HG02840 (cell line): ENCODE data around the gene ODAD2.

Experiments
- ATAC-seq: cut with Tn5 transposase; IDR thresholded peaks from one replicate; pipeline ENCODE4 v1.9.1; 2021; ENCODE audit warnings: mild to moderate bottlenecking, moderate library complexity, moderate number of reproducible peaks; ENCODE audit not compliant: unreplicated experiment, low FRiP score

ODAD2 gene

DNA sequence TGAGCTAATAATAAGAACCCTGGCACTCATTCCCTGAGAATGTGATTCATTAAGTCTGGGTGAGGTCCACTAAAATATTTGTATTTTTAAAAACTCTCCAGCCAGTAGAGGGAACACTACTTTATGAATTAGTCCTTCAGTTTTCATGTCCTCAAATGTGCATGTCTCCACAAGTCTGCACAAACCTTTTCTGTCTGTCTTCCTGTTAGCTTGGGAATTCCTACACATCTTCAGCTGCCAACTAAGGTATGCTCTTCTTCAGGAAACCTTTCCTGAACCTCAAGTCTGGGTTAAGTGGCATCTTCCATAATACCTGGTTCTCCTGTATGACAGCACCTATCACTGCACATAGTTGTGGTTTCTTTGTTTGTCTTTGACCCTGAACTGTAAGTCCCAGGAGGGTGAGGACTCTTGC, 133.7 kb downstream of the ODAD2 start:
- no peak for ATAC-seq

DNA sequence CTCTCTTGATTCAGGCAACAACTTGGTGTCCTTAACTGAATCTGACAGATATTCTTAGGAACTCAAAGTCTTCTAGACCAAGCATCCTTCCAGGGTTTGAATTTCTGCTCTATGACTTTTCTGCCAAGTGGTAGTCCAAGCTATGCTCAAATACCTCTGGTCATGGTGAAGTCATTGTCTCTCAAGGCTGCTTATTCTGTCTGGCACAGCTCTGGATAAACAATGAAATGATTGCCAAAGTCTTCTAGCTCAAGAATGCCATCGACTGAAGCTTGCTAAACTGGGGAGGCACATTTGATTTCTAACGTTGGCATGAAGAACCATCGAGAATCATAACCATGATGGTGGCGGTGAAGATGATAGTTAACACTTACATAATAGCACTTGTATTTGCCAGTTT, 137.1 kb downstream of the ODAD2 start:
- ATAC-seq, result no peak

DNA sequence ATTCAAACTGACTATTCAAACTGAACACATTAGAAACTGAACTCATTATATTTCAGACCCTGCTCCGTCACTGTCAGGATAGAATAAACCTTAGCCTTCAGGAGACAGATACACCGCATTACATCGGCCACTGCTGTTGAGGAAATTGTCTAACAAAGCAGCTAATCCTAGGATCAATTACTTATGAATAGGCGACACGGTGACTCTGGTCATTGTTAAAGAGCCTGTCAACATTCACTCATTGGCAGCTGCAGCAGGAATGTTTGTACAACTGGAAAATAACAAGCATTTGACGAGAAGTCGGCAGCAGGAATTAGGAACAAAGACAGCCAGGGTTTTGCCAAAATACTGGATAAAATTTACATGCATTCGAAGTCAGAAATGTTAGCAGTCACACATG, 141.3 kb downstream of the ODAD2 start:
- ATAC-seq, result no peak

DNA sequence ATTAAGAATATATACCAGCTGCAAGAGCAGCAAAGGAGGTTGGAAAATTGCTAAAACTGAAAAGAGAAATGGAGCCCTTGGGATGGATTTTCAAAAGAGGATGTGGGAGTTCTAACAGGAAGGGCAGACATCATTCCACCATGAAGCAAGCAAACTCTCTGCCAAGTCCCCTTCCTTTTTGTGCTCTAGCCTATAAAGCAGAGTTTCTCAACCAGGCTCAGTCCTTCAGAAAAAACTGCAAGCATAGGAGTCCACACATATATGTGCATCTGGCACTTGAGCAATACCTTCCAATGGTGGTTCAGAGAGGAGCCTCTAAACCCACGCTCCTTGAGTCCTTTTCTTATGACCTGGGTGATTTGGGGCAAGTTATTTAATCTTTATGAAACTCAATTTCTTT, 154.7 kb downstream of the ODAD2 start:
- ATAC-seq, result no peak

DNA sequence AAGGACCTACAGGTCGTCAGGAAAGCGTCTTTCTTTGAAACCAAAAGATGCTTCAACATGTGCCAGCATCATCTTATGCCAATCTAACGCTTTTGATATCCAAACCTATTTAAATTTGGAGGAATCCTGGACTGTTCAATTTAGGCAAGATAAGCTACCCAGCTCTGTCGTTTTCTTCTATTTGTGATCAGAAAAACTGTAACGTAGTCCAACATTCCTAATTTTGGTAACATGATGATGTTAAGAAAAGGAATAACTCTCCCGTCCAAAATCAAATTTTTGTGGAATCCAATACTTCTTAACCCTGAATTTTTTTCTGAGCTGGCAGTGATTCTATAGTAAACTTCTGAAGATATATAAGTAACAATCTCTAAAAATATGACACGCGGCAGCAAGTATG, 160.0 kb downstream of the ODAD2 start:
- ATAC-seq, result no peak

DNA sequence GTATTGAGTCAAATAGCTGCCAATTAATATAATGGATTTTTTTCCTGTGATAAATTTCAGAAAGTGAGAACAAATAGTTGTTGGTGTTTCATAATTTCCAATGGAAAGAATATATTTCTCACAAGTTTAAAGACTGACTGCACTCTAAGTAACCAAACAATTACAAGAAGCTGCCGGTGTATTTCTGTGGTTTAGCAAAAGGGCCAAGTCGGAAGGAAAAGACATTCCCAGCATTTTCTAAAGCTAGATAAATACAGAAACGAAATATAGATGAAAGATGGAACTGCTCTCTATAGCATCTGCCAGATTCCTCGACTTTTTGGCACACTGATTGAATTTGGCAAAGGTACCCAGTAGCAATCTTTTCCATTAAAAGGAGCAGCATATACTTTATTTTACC, 160.5 kb downstream of the ODAD2 start:
- no peak for ATAC-seq

DNA sequence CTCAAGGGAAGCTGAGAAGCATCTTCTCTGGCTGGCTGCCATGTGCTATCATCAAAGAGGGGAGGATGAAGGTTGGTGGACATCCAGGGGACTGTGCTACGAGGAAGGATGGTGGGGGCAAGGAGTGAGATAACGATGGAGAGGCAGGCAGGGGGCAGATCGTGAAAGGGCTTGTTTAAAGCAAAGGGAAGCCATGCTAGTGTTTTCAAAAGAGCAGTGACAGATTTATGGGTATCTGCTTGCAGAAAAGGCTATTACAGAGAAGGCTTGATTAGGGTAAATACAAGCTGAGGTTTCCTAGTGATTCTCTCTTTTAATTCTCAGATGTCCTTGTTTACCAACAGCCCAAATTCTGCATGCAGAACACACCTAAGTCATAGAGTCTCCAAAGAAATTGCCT, 164.4 kb downstream of the ODAD2 start:
- ATAC-seq, result no peak

DNA sequence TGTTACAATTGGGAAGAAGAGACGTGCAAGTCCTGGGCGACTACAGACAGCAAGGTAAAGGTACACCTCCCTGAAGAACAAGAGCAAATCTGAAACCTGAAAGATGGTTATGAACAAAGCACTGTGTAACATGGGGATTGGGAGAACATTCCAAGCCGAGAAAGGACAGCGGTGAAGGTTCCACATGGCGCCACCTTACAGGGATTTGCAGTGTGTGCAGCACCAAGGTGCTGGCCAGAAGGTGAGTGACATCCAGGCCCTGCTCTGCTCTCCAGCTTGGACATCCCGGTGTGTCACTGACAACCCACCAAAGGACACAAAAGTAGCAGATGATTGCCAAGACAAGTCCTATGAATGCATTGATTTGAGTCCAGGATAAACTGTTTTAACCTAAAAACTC, 165.1 kb downstream of the ODAD2 start:
- no peak for ATAC-seq

DNA sequence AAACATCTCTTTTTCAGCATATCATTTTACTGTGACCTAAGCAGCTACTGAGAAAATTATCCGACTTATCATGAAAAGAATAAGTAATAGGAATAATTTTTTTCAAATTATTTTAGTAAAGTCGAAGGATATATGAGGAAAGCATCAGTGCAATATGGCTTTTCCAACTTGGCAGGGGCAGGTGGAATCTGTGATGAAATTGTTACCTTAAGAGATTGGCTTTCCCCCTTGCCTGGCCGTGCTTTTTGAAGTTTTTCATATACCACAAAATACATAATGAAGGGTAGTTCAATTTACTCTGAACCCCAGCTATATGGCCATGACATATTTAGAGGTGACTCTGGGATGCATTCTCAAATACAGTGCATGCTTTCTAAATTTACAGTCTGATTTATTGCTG, 166.1 kb downstream of the ODAD2 start:
- ATAC-seq, result no peak

DNA sequence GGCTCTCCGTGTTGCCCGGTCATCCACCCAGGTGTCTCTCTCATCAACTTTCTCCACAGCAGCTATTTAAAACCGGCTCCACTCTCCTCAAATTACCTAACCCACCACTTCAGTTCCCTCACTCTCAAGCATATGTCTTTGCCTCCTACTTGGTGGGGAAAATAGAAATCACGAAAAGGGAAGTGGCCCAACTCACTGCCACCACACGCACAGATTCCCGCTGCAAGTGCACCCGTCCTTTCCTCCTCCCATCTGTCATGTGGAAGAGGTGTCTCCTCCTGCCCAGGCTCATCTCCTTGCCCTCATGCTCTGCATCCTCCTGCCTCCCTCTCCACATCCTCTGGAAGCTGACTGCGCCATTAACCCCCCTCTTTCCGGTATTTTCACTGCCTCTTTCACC, 172.5 kb downstream of the ODAD2 start:
- ATAC-seq, result no peak

DNA sequence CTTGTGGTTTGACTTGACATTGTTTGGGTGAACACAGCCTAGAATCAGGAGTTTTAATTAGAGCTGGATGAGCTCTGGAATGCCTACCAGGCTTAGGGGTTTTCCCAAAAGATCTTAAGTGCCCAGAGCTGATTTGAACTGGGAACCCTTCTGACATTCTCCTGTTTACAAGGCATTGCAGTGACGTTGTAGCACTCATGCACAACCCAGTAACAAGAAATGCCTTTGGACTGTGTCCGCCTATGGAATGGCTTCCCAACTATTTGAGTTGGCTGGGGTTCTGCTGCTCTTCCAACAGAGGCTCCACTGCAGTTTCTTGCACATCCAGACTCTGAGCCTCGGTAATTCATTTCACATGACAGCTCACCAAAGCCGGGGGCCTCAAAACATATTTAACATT, 176.6 kb downstream of the ODAD2 start:
- no peak for ATAC-seq

DNA sequence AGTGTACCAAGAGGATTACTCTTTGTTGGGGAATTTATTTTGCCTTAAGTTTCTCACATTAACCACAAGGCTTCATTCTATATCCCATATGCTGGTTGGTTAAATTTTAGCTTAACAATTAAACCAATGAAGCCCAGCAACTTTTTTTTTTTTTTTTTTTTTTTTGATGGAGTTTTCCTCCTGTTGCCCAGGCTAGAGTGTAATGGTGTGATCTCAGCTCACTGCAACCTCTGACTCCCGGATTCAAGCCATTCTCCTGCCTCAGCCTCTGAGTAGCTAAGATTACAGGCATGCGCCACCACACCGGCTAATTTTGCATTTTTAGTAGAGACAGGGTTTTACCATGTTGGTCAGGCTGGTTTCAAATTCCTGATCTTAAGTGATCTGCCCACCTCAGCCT, 178.2 kb downstream of the ODAD2 start:
- ATAC-seq, result no peak

DNA sequence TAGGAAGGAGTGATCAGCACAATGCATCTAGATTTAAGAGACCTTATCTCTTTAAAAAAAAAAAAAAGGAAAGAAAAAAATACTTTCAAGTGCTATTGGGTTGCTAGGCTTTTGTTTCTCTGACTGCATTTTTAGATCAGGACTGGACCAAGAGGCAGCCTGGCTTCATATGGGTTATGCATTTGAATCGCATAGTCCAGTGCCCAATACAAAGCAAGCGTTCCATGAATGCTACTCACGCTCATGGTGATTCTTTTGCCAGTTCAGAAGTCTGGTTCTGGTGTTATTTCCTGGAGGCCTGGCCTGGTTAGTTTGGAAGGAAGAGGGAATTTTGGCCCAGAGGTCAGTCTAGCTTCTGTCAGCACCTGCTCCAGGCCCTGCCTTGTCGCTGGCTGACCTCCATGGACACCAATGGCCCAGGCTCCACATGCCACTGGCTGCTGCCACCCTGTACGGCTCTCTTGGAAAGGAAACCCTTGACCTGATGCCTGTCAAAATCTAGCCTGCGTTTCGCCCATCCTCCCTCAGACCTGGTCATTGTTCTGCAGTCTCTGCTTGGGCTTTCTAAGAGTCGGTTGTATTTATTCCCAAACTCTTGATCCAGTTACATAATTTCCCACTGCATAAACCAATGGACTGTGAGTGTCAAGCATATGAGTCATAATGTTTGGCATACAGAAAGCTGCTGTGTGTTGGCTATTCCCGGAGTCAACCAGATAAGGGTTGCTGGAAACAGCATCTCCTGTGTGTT, 178.9 kb downstream of the ODAD2 start:
- no peak for ATAC-seq

DNA sequence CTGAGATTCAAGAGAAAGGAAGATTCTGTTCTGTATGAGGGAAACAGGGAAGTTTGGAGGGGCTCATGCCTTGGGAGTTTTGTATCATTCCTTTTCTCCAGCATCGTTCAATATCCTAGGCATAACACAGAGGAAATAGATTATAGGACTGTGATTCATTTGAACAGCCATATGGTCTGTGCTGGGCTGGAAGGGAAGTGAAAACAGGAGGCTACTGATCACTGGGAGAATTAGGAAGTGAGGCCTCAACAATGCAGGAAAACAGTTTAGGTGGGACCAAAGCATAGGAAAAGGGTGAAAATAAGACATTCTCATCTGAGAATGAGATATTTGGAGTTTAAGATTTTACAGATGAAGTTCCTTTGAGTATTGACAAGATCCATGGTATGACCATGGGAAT, 182.6 kb downstream of the ODAD2 start:
- no peak for ATAC-seq

DNA sequence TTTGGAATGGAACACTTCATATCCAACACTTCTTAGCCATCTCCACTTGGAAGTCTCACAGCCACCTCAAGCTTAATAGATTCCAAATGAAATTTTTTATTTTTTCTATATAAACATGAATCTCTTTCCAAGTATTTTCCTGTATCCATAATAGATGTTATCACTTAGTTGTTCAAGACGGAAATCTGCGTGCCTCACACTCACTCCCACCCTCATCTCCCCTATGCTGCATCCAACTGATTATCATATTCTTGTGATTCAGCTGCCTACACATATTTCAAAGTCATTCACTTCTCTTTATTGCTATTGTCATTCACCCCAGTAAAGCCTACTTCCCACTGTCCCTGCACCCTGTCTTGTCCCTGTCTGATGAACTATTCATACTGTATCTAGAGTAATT, 183.0 kb downstream of the ODAD2 start:
- no peak for ATAC-seq

DNA sequence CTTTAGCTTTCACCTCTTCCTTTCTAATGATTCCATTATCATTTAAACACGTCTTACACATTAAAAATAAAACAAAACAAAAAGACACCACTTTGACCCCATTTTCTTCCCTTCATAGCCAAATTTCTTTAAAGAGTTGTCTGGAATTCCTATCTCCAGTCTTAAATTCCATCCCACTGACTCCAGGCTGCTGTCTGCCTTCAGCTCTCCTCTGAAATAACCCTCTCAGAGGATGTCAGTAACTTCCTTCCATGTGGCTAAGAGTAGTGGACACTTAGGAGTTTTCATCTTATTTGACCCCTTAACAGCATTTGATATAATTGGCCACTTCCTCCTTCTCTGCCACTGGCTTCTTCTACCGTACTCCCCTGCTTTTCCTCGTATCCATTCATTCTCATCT, 183.6 kb downstream of the ODAD2 start:
- ATAC-seq, result no peak

DNA sequence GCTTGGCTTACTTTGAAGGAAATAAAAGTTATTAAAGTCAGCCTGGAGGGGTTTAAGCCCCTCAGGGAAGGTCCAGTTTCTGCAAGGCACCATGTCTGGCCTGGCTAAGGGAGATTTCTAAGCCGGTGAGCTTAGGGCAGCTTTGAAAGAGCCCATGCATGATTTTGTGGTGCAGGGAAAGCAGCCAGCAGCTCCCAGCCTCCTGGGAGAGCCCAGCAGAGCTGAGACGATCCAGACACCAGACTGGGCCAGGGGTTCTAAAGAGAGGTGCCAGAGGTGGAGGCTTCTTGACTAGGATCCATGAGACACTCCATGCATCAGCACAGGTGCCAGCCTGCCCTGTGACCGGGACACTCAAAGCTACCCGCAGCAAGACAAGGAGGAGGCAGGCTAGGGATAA, 193.7 kb downstream of the ODAD2 start:
- no peak for ATAC-seq

DNA sequence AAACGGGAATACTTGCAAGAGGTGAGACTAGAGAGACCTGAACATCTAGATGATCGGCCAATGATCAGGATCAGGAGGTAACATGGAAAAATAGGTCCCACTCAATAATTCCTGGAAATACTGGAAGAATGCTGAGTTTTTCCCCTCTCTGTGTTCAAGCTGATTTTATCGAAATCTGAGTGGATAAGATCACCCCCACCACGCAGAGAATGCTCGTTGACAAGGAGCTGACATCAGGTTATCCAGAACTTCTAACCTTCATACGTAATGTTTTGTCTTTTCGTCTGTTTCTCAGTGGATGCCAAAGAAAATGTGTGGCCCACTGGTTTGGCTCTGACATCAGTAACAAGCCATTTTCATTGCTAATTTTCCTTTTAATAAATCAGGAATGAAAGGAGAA, 194.7 kb downstream of the ODAD2 start:
- ATAC-seq, result no peak

DNA sequence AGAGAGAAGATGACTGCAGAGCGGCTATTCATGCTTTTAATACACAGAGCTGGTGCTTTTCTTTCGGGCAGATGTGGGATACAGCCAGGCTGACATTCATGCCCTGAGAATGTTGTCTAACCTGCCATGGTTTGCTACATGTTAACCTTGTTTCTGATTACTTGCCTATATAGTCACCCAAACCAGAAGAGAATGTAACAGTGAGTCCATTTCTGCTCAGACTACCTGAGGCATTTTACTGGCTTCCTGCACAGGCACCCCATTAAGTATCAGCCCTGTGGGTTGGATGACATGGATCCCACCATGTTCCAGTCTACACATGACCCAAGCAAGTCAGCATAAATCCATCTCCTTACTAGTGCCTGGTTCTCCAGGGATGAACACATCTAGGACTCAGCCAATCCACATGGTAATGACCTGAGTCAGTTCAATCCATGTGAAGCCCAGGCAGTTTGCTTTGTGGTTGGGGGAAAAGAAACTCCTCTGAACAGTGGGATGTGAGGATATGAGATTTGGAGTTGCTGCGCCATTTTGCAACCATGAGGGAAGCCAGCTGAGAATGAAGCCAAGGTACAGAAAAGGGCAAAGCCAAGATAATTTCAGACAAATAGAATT, 197.6 kb downstream of the ODAD2 start:
- ATAC-seq, result no peak

DNA sequence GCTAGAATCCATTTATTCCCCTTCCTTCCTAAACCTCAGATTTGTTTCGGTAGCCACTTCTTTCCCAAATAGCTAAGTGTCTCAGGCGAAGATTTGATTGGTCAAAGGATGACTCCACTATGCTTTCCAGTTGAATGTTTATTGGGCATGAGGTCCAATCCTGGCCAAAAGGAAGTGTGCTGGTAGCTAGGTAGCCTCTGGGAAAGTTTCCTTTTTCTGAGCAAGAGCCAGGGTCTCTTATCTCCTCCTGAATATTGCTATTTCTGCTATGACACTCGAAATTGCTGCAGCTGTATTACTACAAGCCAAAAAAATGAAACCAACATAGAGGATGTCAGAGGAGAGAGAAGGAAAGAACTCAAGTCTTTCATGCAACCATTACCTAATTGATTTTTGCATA, 199.8 kb downstream of the ODAD2 start:
- no peak for ATAC-seq

DNA sequence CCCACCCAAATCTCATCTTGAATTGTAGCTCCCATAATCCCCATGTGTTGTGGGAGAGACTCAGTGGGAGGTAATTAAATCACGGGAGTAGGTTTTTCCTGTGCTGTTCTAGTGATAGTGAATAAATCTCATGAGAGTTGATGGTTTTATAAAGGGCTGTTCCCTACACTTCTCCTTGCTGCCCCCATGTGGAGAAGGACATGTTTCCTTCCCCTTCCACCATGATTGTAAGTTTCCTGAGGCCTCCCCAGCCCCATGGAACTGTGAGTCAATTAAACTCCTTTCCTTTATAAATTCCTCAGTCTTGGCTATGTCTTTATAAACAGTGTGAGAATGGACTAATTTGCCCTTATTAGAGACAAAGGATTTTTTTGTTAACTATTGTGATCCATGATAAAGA, 204.7 kb downstream of the ODAD2 start:
- no peak for ATAC-seq

DNA sequence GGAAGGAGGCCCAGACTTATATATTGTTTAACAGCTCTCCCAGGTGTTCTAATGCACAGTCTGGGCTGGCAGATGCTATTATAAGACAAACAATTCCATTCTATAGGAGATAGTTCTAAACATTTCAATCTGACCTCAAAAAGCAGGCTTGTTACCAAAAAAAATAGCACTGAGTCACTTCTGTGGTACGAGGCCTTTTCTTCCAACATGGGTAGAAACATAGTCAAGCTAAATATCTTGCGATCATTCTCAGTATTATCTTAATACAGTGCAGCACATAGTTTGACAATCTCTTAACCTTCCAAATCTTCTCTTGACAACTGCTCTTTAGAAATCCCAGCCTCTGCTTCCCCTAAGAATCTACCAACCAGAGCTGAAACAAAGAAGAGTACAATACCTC, 206.7 kb downstream of the ODAD2 start:
- no peak for ATAC-seq

DNA sequence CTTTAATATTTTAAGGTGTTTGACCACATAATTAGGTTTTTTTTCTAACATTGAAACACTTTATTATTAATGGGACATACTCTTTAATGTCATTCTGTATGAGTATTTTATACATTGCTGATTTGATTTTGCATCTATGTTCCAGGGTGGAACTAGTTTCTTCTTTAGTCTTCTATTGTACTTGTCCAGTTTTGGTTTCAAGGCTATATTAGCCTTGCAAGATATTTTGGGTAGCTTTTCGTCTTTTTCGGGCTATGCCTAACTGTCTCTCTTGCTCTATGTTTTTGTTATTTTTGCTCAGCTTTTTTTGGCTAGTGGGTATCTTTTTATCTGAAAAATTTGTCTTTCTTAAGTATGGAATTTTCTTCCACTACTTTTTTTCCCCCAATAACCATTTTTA, 214.6 kb downstream of the ODAD2 start:
- ATAC-seq, result no peak
